GM21381 (cell line): ENCODE measurements around the gene BYSL.

Source experiments
- ATAC-seq: cut with Tn5 transposase; IDR thresholded peaks from one replicate; pipeline ENCODE4 v1.9.1; 2021; ENCODE audit warnings: mild to moderate bottlenecking, moderate library complexity; ENCODE audit not compliant: unreplicated experiment

Gene BYSL

GRCh38 chr6:41914343-41914742, 7.0 kb upstream of the BYSL start:
- ATAC-seq, result no peak

- no peak for ATAC-seq
Measured at GRCh38 chr6:41914869-41915530, 6.3 kb upstream of the BYSL start.

- ATAC-seq, result no peak
Measured at GRCh38 chr6:41917528-41917927, 3.8 kb upstream of the BYSL start.

GRCh38 chr6:41921712-41921998, 356 bp downstream of the BYSL start:
- ATAC-seq, result peak; percentile 9

GRCh38 chr6:41922154-41922553, 855 bp downstream of the BYSL start:
- no peak for ATAC-seq

- no peak for ATAC-seq
Measured at GRCh38 chr6:41927253-41927652, 6.0 kb downstream of the BYSL start.

- no peak for ATAC-seq
Measured at GRCh38 chr6:41929924-41930323, 8.6 kb downstream of the BYSL start.

- no peak for ATAC-seq
Measured at GRCh38 chr6:41931792-41932191, 10.5 kb downstream of the BYSL start.

GRCh38 chr6:41932378-41932777, 11.1 kb downstream of the BYSL start:
- ATAC-seq, result no peak

GRCh38 chr6:41934278-41935192, 13.2 kb downstream of the BYSL start:
- ATAC-seq, result no peak

GRCh38 chr6:41935193-41935574, 13.9 kb downstream of the BYSL start:
- ATAC-seq, result no peak

- ATAC-seq, result no peak
Measured at GRCh38 chr6:41935685-41936072, 14.4 kb downstream of the BYSL start.

- ATAC-seq, result peak; percentile 54
Measured at GRCh38 chr6:41936073-41936837, 15.0 kb downstream of the BYSL start.

- no peak for ATAC-seq
Measured at GRCh38 chr6:41937472-41937860, 16.2 kb downstream of the BYSL start.

- no peak for ATAC-seq
Measured at GRCh38 chr6:41937861-41938574, 16.7 kb downstream of the BYSL start.

- no peak for ATAC-seq
Measured at GRCh38 chr6:41938590-41939175, 17.4 kb downstream of the BYSL start.

GRCh38 chr6:41939176-41939847, 18.0 kb downstream of the BYSL start:
- ATAC-seq, result no peak

GRCh38 chr6:41939848-41940758, 18.8 kb downstream of the BYSL start:
- ATAC-seq, result no peak

- no peak for ATAC-seq
Measured at GRCh38 chr6:41940759-41941279, 19.5 kb downstream of the BYSL start.
